Esophagus (tissue), 2 donors: Measurements from ENCODE around the gene IFIT5. TPM values are rescaled to one million over a fixed set of nuclear protein-coding genes. Genes with fewer than 3 reads are reported as not detected.

Experiments used
- polyA plus RNA-seq, 2 donors: library from polyadenylated mRNA; stranded (reverse); fragments of 200-250 nt; gene quantifications; one replicate each; pipeline ENCODE4 v1.2.3, GENCODE V29; 2013
- donor health status: healthy with polysubstance abuse.
- donor health status: Bipolar disorder and iron deficiency.

IFIT5 gene
- polyA plus RNA-seq, 2 donors, result 3.4 to 4.8 TPM

Other genes with a start within 250 kb of the IFIT5 start
- gene CH25H, start 207.3 kb upstream of the IFIT5 start, polyA plus RNA-seq, result 1 to 10 TPM; 2.8 to 9.0 TPM
- gene LIPA, start 162.8 kb upstream of the IFIT5 start, polyA plus RNA-seq, result 10 to 100 TPM in 1 of 2 donors, 1 to 10 TPM in 1; 7.8 to 17.3 TPM
- gene IFIT2, start 112.5 kb upstream of the IFIT5 start, polyA plus RNA-seq, result 1 to 10 TPM in 1 of 2 donors, under 1 TPM in 1; 0.94 to 1.1 TPM
- 1 to 10 TPM; 1.4 to 2.6 TPM for gene IFIT3, start 86.6 kb upstream of the IFIT5 start, polyA plus RNA-seq
- not detected for gene IFIT1B, start 36.5 kb upstream of the IFIT5 start, polyA plus RNA-seq
- gene IFIT1, start 21.9 kb upstream of the IFIT5 start, polyA plus RNA-seq, result 1 to 10 TPM; 2.3 to 2.7 TPM
- under 1 TPM; 0.02 to 0.05 TPM for gene SLC16A12, start 121.0 kb downstream of the IFIT5 start, polyA plus RNA-seq
- 1 to 10 TPM; 1.5 to 2.6 TPM for gene PANK1, start 230.7 kb downstream of the IFIT5 start, polyA plus RNA-seq